HG03045 (cell line): Measurements from ENCODE around the gene RPTOR.
"Not testable (repeated sequence)": the region's sequence is repeated elsewhere in the genome, so short reads cannot be mapped to it uniquely, and the experiment has no call there.

Experiments
- ATAC-seq: cut with Tn5 transposase; IDR thresholded peaks from one replicate; pipeline ENCODE4 v1.9.1; 2021; ENCODE audit warnings: mild to moderate bottlenecking, moderate library complexity; ENCODE audit not compliant: unreplicated experiment

The RPTOR gene

GRCh38 chr17:80544655-80545498 is at the start of gene RPTOR:
RPTOR (plus strand) TSS chr17:80544838; CDS start chr17:80545630, 792 bp downstream.
- peak; percentile 52 for ATAC-seq

DNA sequence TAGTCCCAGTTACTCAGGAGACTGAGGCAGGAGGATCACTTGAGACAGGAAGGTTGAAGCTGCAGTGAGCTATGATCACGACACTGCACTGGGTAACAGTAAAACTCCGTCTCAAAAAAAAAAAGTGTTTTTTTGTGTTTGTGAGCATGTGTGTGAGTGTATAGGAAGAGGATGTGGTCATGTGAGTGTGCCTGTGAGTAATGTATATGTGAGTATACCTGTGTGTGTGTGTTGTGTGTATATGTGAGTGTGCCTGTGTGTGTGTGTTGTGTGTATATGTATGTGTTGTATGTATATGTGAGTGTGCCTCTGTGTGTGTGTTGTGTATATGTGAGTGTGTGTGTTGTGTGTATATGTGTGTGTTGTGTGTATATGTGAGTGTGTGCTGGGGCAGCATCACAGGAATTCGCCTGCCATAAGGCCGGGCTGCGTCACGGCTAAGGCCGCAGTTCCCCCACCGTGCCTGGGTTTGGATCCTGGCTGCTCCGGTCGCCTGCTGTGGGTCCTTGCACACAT is 46.9 kb upstream of the RPTOR start:
- no peak for ATAC-seq

- no peak for ATAC-seq
Measured at GRCh38 chr17:80498242-80498919, 46.3 kb upstream of the RPTOR start.

GRCh38 chr17:80498920-80499410 is 45.7 kb upstream of the RPTOR start:
- ATAC-seq = no peak

DNA sequence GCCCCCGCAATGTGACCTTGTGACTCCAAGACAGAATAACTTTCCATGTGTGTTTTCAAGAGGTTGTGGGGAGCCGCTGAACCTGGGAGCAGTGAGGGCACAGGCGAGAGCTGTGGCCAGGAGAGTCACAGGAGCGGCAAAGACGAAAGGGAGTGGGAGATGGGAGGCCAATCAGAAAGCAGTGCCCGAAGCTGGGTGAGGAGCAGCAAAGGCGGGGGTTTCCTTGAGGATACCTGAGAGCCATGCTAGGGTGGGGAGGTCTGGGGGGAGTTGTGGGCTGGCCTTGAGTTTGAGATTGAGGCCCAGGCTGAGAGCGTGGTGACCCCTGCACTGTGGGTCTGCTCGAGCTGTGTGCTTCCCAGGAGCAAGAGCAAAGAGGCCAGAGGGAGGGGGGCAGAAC is 45.1 kb upstream of the RPTOR start:
- ATAC-seq = no peak

GRCh38 chr17:80499961-80500665 is 44.5 kb upstream of the RPTOR start:
- no peak for ATAC-seq

DNA sequence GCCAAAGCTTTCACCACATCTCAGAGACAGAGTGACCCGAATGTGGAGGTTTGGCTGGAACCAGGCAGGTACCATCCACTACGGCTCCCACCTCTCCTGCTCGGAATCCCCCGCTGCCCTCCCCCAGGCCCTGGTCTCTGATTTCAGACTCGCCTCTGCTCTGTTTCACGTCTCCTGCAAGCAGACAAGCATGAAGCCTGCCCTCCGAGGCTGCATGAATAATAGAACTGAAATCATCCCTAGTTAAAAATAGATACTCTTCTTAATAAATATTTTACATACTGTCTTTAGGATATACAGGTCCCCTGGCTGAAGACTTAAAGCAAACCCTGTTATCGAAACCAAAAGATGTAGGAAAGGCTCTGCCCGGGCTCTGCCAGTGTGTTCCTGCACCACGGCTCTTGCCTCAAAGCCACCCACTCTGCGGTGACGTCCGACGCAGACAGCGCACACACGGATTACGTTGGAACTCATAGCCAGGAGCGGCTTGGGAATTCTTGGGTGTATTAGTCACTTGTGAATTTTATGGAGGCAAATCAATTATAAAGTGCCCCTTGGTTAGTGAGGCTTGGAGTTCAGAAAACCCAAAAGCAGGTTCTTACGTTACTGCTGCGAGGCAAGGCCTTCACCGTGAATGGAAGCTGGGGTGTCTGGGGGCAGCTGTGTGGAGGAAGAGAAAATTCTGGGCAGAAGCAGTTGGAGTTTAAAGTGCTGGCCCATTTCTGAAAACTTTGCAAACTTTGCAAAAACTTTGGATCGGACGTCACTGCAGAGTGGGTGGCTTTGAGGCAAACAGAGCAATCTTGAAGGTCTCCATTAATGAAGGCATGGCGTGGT is 42.7 kb upstream of the RPTOR start:
- ATAC-seq = no peak

DNA sequence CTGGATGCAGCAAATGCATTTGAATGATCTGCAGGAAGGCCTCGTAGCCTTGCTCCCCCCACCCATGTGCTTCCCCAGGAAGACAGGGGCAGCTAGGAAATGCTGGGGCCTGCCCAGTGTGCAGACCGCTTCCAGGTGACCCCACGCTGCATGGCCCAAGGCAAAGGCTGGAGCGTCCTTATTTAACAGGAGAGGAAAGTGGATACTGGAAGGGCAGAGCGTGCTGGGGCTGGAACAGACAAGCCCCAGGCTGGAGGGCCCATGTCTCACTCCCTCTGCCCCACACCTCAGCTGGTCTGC is 42.1 kb upstream of the RPTOR start:
- no peak for ATAC-seq

GRCh38 chr17:80503031-80503430 is 41.6 kb upstream of the RPTOR start:
- no peak for ATAC-seq

- no peak for ATAC-seq
Measured at GRCh38 chr17:80503921-80504320, 40.7 kb upstream of the RPTOR start.

DNA sequence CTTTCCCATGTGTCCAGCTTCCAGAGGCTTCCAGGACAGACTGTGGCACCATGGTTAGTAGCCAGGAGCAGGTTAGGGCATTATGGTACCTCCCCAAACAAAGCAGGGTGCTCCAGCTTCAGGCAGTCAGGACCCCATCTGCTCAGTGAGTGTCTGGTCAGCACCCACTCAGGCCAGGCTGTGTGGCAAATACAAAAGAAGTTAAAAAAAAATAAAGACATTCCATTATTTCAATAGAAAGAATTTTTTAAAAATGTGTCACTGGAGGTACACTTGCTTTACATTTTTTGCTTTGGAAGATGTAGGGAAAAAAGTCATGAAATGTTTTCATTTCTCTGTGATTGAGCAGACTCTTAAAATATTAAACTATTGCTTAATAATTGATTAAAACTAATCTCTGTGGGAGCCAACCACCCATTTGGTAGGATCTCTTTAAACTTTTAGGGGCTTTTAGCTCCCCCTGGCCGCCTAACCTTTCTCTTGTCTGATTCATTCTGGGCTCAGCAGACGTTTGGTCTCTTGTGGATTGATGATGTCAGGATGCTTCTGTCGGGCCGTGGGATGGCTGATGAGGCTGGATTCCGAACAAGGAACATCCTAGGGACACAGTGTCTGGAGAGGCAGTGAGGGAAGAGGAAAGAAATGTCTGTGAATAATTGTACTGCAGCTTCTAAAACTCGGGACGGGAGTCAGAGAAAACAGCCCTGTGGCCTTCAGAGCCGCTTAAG is 39.8 kb upstream of the RPTOR start:
- no peak for ATAC-seq

DNA sequence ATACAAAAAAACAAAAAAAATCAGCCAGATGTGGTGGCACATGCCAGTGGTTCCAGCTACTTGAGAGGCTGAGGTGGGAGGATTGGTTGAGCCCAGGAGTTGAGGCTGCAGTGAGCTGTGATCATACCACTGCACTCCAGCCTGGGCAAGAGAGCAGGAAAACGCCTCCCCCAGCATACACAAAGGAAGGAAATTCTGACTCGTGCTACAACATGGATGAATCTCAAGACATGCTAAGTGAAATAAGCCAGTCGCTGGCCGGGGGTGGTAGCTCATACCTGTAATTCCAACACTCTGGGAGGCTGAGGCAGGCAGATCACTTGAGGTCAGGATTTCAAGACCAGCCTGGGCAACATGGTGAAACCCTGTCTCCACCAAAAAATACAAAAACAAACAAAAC is 37.5 kb upstream of the RPTOR start:
- not testable (repeated sequence) for ATAC-seq

DNA sequence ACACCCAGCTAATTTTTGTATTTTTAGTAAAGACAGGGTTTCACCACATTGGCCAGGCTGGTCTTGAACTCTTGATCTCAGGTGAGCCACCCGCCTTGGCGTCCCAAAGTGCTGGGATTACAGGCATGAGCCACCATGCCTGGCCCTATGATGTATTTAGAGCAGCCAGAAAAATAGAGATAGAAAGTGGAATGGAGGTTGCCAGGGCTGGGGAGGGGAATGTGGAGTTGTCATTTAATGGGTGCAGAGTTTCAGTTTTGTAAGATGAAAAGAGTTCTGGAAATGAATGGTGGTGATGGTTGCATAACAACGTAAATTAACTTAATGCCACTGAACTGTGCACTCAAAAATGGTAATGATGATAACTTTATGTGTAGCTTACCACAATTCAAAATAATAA is 36.7 kb upstream of the RPTOR start:
- no peak for ATAC-seq

GRCh38 chr17:80509311-80509710 is 35.3 kb upstream of the RPTOR start:
- no peak for ATAC-seq

DNA sequence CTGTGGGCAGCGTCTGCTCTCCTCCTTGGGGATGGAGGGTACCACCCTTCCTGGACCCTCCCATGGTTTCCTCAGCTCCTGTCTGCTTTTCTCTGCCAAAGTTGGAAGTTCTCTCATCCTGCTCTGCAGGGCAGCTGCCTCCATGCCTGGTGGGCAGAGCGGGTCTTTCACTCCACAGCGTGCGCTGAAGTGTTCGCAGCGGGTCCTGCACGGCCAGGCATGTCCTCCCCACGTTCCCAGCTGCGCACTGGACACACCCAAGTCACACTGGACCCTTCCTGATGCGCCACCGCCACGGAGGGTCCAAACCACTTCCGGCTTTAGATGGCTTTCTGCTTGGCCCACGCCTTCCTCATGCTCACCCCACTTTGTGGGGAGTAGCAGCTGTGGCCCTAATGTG is 34.5 kb upstream of the RPTOR start:
- ATAC-seq = no peak

- ATAC-seq = no peak
Measured at GRCh38 chr17:80510772-80511171, 33.9 kb upstream of the RPTOR start.

- ATAC-seq = no peak
Measured at GRCh38 chr17:80511222-80512180, 33.1 kb upstream of the RPTOR start.

DNA sequence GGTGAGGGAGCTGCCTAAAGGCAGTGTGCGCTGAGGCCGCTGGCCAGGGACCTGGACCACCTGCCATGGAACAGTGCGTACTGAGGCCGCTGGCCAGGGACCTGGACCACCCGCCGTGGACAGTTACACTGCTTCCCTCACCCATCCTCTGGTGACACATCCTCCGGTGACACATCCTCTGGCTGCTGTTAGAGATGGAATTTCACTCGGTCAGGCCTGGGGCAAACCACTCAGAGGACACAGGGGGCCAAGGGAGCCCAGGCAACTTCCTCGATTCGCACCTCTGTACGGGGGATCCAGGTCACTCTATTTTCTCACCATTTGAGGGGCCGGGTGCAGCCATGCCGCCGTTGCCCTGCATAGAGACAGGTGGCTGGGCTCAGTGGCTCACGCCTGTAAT is 32.4 kb upstream of the RPTOR start:
- ATAC-seq = no peak

DNA sequence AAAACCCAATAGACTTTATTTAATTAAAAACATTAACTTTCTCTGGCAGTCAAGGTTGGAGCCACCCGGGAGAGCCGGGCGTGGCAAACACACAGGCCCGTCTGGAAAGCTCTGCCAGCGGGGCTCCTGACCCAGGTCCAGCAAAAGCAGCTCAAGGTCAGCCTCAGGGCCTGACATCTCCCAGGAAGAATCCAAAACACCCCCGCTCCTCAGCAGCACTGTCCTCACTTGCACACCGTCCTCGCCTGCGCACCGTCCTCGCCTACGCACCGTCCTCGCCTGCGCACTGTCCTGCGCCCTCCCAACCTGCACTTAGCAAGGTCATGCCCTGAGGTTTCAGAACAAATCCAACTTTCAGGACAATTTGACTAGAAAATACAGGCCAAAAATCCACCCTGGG is 31.4 kb upstream of the RPTOR start:
- ATAC-seq = no peak
